Limb (tissue), 2 donors: Measurements from ENCODE around the gene MRPL14.

Experiments used
- DNase-seq, 2 donors: peaks; one replicate each; pipeline ENCODE4 v3.0.0-alpha.2; 2016; ENCODE audit errors: extremely low spot score in 2 of 2

The MRPL14 gene

GRCh38 chr6:44127186-44128019 is at the start of gene MRPL14, which contains the start of gene TMEM63B:
MRPL14 (minus strand) TSS chr6:44127452; CDS start chr6:44116611, 10,841 bp downstream.
TMEM63B (plus strand) TSS chr6:44127554; CDS start chr6:44134585, 7,031 bp downstream.
- DNase-seq: peak; percentile 92 to 96

- no peak for DNase-seq
Measured at GRCh38 chr6:44176130-44176761, 49.0 kb upstream of the MRPL14 start.

GRCh38 chr6:44172731-44173500 is 45.7 kb upstream of the MRPL14 start:
- peak; percentile 82 to 84 for DNase-seq

GRCh38 chr6:44171899-44172546 is 44.8 kb upstream of the MRPL14 start:
- DNase-seq: no peak

GRCh38 chr6:44169886-44170570 is 42.8 kb upstream of the MRPL14 start:
- no peak for DNase-seq

- no peak for DNase-seq
Measured at GRCh38 chr6:44169154-44169553, 41.9 kb upstream of the MRPL14 start.

GRCh38 chr6:44167567-44167966 is 40.3 kb upstream of the MRPL14 start:
- no peak for DNase-seq

- no peak for DNase-seq
Measured at GRCh38 chr6:44166591-44167184, 39.4 kb upstream of the MRPL14 start.

- no peak for DNase-seq
Measured at GRCh38 chr6:44166116-44166515, 38.9 kb upstream of the MRPL14 start.

GRCh38 chr6:44162876-44163625 is 35.8 kb upstream of the MRPL14 start:
- no peak for DNase-seq

GRCh38 chr6:44161997-44162338 is 34.7 kb upstream of the MRPL14 start:
- no peak for DNase-seq

GRCh38 chr6:44158770-44159228 is 31.5 kb upstream of the MRPL14 start, which contains the start of gene CAPN11:
CAPN11 (plus strand) TSS chr6:44158820; CDS start chr6:44158849, 29 bp downstream.
- no peak for DNase-seq

GRCh38 chr6:44157152-44157521 is 29.9 kb upstream of the MRPL14 start:
- DNase-seq: no peak

GRCh38 chr6:44156494-44157151 is 29.4 kb upstream of the MRPL14 start:
- no peak for DNase-seq

- DNase-seq: no peak
Measured at GRCh38 chr6:44154067-44154466, 26.8 kb upstream of the MRPL14 start.

GRCh38 chr6:44152533-44152932 is 25.3 kb upstream of the MRPL14 start:
- DNase-seq: no peak

GRCh38 chr6:44152109-44152461 is 24.8 kb upstream of the MRPL14 start:
- DNase-seq: no peak

- peak; percentile 52 to 85 for DNase-seq
Measured at GRCh38 chr6:44151348-44152108, 24.3 kb upstream of the MRPL14 start.
